Measurements from ENCODE around the gene IKZF3. TPM values are rescaled to one million over a fixed set of nuclear protein-coding genes. Genes with fewer than 3 reads are reported as not detected.

The IKZF3 gene
- total and polyA plus RNA-seq, 10 of the 15 experiments (the other 5 are each of a cell fraction or from before 2014, with no cell fraction given): 5.5 to 98.2 (median 47.6) TPM

DNA sequence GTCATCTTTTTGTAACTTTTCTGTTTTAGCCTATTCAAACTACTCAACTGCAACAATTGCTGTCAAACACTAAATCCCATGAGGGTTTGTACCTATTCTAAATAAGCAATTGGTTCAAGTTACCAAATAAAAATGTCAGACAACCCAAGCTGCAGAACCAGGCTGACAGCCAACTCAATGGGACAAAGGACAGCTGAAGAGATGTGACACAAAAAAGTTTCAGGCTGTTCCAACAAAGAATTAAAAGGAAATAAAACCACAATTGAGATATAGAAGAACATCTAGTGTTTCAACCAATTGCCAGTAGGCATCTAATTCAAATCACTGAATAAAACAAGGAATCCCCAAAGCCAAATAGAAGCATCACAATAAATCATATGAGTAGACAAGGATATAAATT, 77.1 kb downstream of the IKZF3 start (continued):
- TF ChIP-seq NRF1 (conservative IDR thresholded peaks at IDR 0.05; ENCODE audit: low read depth, low read length) (no peak), BCLAF1 (IDR thresholded peaks at IDR 0.05) (no peak), NR2C1 (IDR thresholded peaks at IDR 0.05) (no peak)

DNA sequence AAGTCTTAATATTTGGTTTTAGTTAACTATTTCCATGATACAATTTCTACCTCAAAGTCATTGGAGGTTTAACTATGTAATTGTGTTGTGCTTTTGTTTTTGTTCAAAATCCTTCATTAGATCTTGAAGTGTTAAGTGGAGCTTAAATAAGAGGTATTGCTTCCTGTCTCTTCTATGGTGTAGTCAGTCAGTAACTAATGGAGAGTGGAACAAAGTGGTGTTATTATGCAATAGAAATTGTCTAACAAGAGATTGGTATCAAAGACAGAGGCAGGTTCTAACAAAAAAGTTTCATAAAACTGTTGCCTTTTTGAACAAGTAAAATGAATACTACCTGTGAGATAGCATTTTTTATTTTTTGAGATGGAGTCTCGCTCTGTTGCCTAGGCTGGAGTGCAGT, 81.1 kb downstream of the IKZF3 start:
- ATAC-seq (no peak), FAIRE-seq (no peak), DNase-seq (ENCODE audit: low read depth, low spot score) (no peak)
- peaks cover 67% of the 10 kb centered on the region for H3K79me2 ChIP-seq (ENCODE audit: control insufficient read depth, insufficient read depth, low read length)
- 92% methylated on average over 1 of the region's 1 CpG for WGBS (ENCODE audit: insufficient coverage, insufficient replicate concordance, low lambda C conversion rate, missing lambda C conversion rate)
- BruUV-seq (replicated peaks): no TSS peak
- H4K20me1 ChIP-seq (ENCODE audit: control insufficient read depth, insufficient read depth): no peaks in the 10 kb centered on the region
- peaks cover 26% of the 10 kb centered on the region for H3K4me1 ChIP-seq (ENCODE audit: control insufficient read depth, insufficient read depth, low read length)
- ChIA-PET RAD21 (ENCODE audit: unreplicated experiment) (interaction anchor here (1.2 to 1.3 kb wide), 2 partner anchors 10 to 80 kb away, joined by 3 read pairs; no protein-coding TSS in a partner anchor), POLR2A (interaction anchor here (1.1 to 1.2 kb wide), 2 partner anchors 34 to 198 kb away, joined by 3 to 4 read pairs; partner anchors contain the start of gene PSMD3), CTCF (interaction anchor here (0.6 to 5.7 kb wide), 3 partner anchors 10 to 632 kb away, joined by 3 to 38 read pairs (median 3); no protein-coding TSS in a partner anchor), SMC1A (ENCODE audit: uncharacterized antibody, unreplicated experiment) (interaction anchor here (6.5 kb wide), 1 partner anchor 10 kb away, joined by 54 read pairs; no protein-coding TSS in a partner anchor)
- no peak overlapping the region for H3K27ac ChIP-seq (ENCODE audit: control insufficient read depth, insufficient read depth)
- H3K9ac ChIP-seq (ENCODE audit: control insufficient read depth, insufficient read depth, low read length): no peak overlapping the region
- in situ Hi-C loops (cut with MboI) (no loop called here), intact Hi-C loops (cut with micrococcal nuclease; ENCODE audit: unreplicated experiment) (no loop called here)
- no peaks in the 10 kb centered on the region for H3K9me3 ChIP-seq (replicated peaks; ENCODE audit: control insufficient read depth, insufficient read depth, low read length)
- TF ChIP-seq MYC (IDR thresholded peaks at IDR 0.05; ENCODE audit: insufficient read depth, insufficient read length, insufficient replicate concordance, low read length, severe bottlenecking) (no peak), ETV6 (conservative IDR thresholded peaks at IDR 0.05 in 1 of 2, IDR thresholded peaks at IDR 0.05 in 1 of 2; ENCODE audit: borderline replicate concordance in 1 of 2, low read depth in 1 of 2) (no peak), HDAC2 (IDR thresholded peaks at IDR 0.05) (no peak)
- no peaks in the 10 kb centered on the region for H3K27me3 ChIP-seq (replicated peaks in 1 of 2; ENCODE audit: control insufficient read depth in 2 of 2, insufficient read depth in 2 of 2, low read length in 1 of 2)
- H3K36me3 ChIP-seq (ENCODE audit: control insufficient read depth in 2 of 2, insufficient read depth in 2 of 2, low read length in 1 of 2): peaks cover 6 to 42% of the 10 kb centered on the region in 2 experiments
- no peak overlapping the region for H3K4me2 ChIP-seq (ENCODE audit: control insufficient read depth, insufficient read depth)
- no peak overlapping the region for H3K4me3 ChIP-seq
- H2AFZ ChIP-seq (ENCODE audit: control insufficient read depth, low read depth, low read length): no peak overlapping the region
